ENCODE results near the gene OLFML2B.

- TF ChIP-seq CTCF (IDR thresholded peaks at IDR 0.05): no peak
- TF ChIP-seq POLR2A (IDR thresholded peaks at IDR 0.05): no peak
Measured at GRCh38 chr1:162028726-162029125, 5.1 kb upstream of the OLFML2B start.

Measured in Peyer's patch (tissue), 4 donors.